IMR-90 (cell line): ENCODE results near the gene DAD1.

Source experiments
- CEBPB ChIP-seq: IDR thresholded peaks from 2 replicates; pipeline ENCODE4 v1.6.1; 2012; ENCODE audit warnings: low read depth, low read length, improper control_type of control experiment
- MAFK ChIP-seq: IDR thresholded peaks from 2 replicates; pipeline ENCODE4 v1.6.1; 2012; ENCODE audit warnings: low read depth, low read length, improper control_type of control experiment
- MAZ ChIP-seq: IDR thresholded peaks from 2 replicates; pipeline ENCODE4 v1.6.1; 2012; ENCODE audit warnings: low read depth, mild to moderate bottlenecking, low read length, improper control_type of control experiment, moderate library complexity, borderline replicate concordance
- POLR2A ChIP-seq: IDR thresholded peaks from 2 replicates; pipeline ENCODE4 v1.6.1; 2012; ENCODE audit warnings: mild to moderate bottlenecking, low read depth, low read length
- RAD21 ChIP-seq: IDR thresholded peaks from 2 replicates; pipeline ENCODE4 v1.6.1; 2012; ENCODE audit warnings: low read length, improper control_type of control experiment
- TF ChIP-seq, protein P1 (sequence below): conservative IDR thresholded peaks from 2 replicates; pipeline ENCODE4 v1.5.1; 2012; ENCODE audit warnings: mild to moderate bottlenecking, low read depth, low read length, improper control_type of control experiment
- TF ChIP-seq, protein P2 (sequence below): fragments of 150-350 bp; IDR thresholded peaks from 2 replicates; pipeline ENCODE4 v1.6.1; 2017; ENCODE audit warnings: mild to moderate bottlenecking, antibody characterized with exemption, low read length, low read depth

DNA sequence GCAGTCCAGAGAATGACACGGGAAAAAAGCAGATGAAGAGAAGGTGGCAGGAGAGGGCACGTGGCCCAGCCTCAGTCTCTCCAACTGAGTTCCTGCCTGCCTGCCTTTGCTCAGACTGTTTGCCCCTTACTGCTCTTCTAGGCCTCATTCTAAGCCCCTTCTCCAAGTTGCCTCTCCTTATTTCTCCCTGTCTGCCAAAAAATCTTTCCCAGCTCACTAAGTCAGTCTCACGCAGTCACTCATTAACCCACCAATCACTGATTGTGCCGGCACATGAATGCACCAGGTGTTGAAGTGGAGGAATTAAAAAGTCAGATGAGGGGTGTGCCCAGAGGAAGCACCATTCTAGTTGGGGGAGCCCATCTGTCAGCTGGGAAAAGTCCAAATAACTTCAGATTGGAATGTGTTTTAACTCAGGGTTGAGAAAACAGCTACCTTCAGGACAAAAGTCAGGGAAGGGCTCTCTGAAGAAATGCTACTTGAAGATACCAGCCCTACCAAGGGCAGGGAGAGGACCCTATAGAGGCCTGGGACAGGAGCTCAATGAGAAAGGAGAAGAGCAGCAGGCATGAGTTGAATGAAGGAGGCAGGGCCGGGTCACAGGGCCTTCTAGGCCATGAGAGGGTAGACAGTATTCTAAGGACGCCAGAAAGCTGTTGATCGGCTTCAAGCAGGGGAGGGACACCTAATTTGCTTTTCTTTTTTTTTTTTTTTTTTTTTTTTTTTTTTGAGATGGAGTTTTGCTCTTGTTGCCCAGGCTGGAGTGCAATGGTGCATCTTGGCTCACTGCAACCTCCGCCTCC is 40.9 kb downstream of the DAD1 start:
- TF ChIP-seq, protein P1, sequence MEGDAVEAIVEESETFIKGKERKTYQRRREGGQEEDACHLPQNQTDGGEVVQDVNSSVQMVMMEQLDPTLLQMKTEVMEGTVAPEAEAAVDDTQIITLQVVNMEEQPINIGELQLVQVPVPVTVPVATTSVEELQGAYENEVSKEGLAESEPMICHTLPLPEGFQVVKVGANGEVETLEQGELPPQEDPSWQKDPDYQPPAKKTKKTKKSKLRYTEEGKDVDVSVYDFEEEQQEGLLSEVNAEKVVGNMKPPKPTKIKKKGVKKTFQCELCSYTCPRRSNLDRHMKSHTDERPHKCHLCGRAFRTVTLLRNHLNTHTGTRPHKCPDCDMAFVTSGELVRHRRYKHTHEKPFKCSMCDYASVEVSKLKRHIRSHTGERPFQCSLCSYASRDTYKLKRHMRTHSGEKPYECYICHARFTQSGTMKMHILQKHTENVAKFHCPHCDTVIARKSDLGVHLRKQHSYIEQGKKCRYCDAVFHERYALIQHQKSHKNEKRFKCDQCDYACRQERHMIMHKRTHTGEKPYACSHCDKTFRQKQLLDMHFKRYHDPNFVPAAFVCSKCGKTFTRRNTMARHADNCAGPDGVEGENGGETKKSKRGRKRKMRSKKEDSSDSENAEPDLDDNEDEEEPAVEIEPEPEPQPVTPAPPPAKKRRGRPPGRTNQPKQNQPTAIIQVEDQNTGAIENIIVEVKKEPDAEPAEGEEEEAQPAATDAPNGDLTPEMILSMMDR, result no peak
- TF ChIP-seq MAFK (no peak), RAD21 (no peak), MAZ (no peak), CEBPB (no peak), POLR2A (no peak)
- TF ChIP-seq, protein P2, sequence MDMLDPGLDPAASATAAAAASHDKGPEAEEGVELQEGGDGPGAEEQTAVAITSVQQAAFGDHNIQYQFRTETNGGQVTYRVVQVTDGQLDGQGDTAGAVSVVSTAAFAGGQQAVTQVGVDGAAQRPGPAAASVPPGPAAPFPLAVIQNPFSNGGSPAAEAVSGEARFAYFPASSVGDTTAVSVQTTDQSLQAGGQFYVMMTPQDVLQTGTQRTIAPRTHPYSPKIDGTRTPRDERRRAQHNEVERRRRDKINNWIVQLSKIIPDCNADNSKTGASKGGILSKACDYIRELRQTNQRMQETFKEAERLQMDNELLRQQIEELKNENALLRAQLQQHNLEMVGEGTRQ, result no peak
